ENCODE measurements around the gene PON2.

GRCh38 chr7:95429241-95429990 lies 5.4 kb downstream of the PON2 start:
- TF ChIP-seq TARDBP (IDR thresholded peaks at IDR 0.05) = no peak
- TF ChIP-seq SUZ12 (IDR thresholded peaks at IDR 0.05) = no peak
- TF ChIP-seq FOXM1 (IDR thresholded peaks at IDR 0.05; ENCODE audit: borderline replicate concordance) = no peak
- no peak for TF ChIP-seq FOXK2 (IDR thresholded peaks at IDR 0.05)
- no peak for TF ChIP-seq FOXA1 (IDR thresholded peaks at IDR 0.05)
- TF ChIP-seq SP1 (IDR thresholded peaks at IDR 0.05) = no peak
- TF ChIP-seq ZNF384 (IDR thresholded peaks at IDR 0.05) = no peak
- no peak for TF ChIP-seq PKNOX1 (IDR thresholded peaks at IDR 0.05)
- no peak for TF ChIP-seq BHLHE40 (IDR thresholded peaks at IDR 0.05; ENCODE audit: borderline replicate concordance)
- no peak for TF ChIP-seq ELF4 (IDR thresholded peaks at IDR 0.05)

Data from HEK293T (cell line).